ENCODE results near the gene FSCN2. TPM values are rescaled to one million over a fixed set of nuclear protein-coding genes. Genes with fewer than 3 reads are reported as not detected.

The FSCN2 gene
- total RNA-seq, 1 experiment from 2014 or later, result 0.63 TPM

GRCh38 chr17:81494626-81495377 is 33.4 kb upstream of the FSCN2 start:
- H2AFZ ChIP-seq (ENCODE audit: low read length), result 0 out of 2 replicates have a peak overlapping the region, but pooled peaks have one; percentile 72
- no peaks in the 10 kb centered on the region for H4K20me1 ChIP-seq (ENCODE audit: insufficient read depth, low read depth, low read length)
- H3K9me3 ChIP-seq (ENCODE audit: low read length), result no peaks in the 10 kb centered on the region
- no peak overlapping the region for H3K27ac ChIP-seq (ENCODE audit: low read length)
- peak; percentile 73 for DNase-seq
- H3K79me2 ChIP-seq (ENCODE audit: low read length), result no peaks in the 10 kb centered on the region
- H3K4me1 ChIP-seq (ENCODE audit: low read length), result peaks cover 5% of the 10 kb centered on the region
- H3K27me3 ChIP-seq (ENCODE audit: low read length), result no peaks in the 10 kb centered on the region
- peak overlapping the region; percentile 10; the same call in 1 of the 2 replicates for H3K4me3 ChIP-seq (ENCODE audit: low read length)
- H3K9me2 ChIP-seq (replicated peaks; ENCODE audit: insufficient read depth, low read length), result no peaks in the 10 kb centered on the region
- H3K4me2 ChIP-seq (ENCODE audit: low read depth, low read length, poor library complexity, severe bottlenecking), result peak overlapping the region; percentile 43
- H3K36me3 ChIP-seq (ENCODE audit: insufficient read depth, low read length), result no peaks in the 10 kb centered on the region
- H3K9ac ChIP-seq (ENCODE audit: low read length), result 0 out of 2 replicates have a peak overlapping the region, but pooled peaks have one; percentile 29

GRCh38 chr17:81498953-81499600 is 29.1 kb upstream of the FSCN2 start:
- Histone ChIP-seq H3K9me3 (ENCODE audit: low read length) (no peaks in the 10 kb centered on the region), H3K79me2 (ENCODE audit: low read length) (no peaks in the 10 kb centered on the region), H3K4me2 (ENCODE audit: low read depth, low read length, poor library complexity, severe bottlenecking) (no peak overlapping the region), H3K9me2 (replicated peaks; ENCODE audit: insufficient read depth, low read length) (no peaks in the 10 kb centered on the region), H2AFZ (ENCODE audit: low read length) (no peak overlapping the region), H3K9ac (ENCODE audit: low read length) (no peak overlapping the region), H3K4me1 (ENCODE audit: low read length) (peaks cover 5% of the 10 kb centered on the region), H3K36me3 (ENCODE audit: insufficient read depth, low read length) (no peaks in the 10 kb centered on the region), H3K27me3 (ENCODE audit: low read length) (no peaks in the 10 kb centered on the region), H3K4me3 (ENCODE audit: low read length) (no peak overlapping the region), H3K27ac (ENCODE audit: low read length) (no peak overlapping the region), H4K20me1 (ENCODE audit: insufficient read depth, low read depth, low read length) (no peaks in the 10 kb centered on the region)
- no peak for DNase-seq

GRCh38 chr17:81499601-81499970 is 28.6 kb upstream of the FSCN2 start:
- no peak overlapping the region for H3K4me2 ChIP-seq (ENCODE audit: low read depth, low read length, poor library complexity, severe bottlenecking)
- no peak for DNase-seq
- no peak overlapping the region for H3K27ac ChIP-seq (ENCODE audit: low read length)
- H3K27me3 ChIP-seq (ENCODE audit: low read length), result no peaks in the 10 kb centered on the region
- no peak overlapping the region for H2AFZ ChIP-seq (ENCODE audit: low read length)
- no peaks in the 10 kb centered on the region for H3K9me2 ChIP-seq (replicated peaks; ENCODE audit: insufficient read depth, low read length)
- no peak overlapping the region for H3K9ac ChIP-seq (ENCODE audit: low read length)
- H3K79me2 ChIP-seq (ENCODE audit: low read length), result no peaks in the 10 kb centered on the region
- no peaks in the 10 kb centered on the region for H4K20me1 ChIP-seq (ENCODE audit: insufficient read depth, low read depth, low read length)
- H3K9me3 ChIP-seq (ENCODE audit: low read length), result no peaks in the 10 kb centered on the region
- no peak overlapping the region for H3K4me3 ChIP-seq (ENCODE audit: low read length)
- peaks cover 5% of the 10 kb centered on the region for H3K4me1 ChIP-seq (ENCODE audit: low read length)
- H3K36me3 ChIP-seq (ENCODE audit: insufficient read depth, low read length), result no peaks in the 10 kb centered on the region

- no peaks in the 10 kb centered on the region for H3K36me3 ChIP-seq (ENCODE audit: insufficient read depth, low read length)
- H3K4me2 ChIP-seq (ENCODE audit: low read depth, low read length, poor library complexity, severe bottlenecking), result no peak overlapping the region
- H3K27ac ChIP-seq (ENCODE audit: low read length), result no peak overlapping the region
- H3K9me3 ChIP-seq (ENCODE audit: low read length), result no peaks in the 10 kb centered on the region
- H3K27me3 ChIP-seq (ENCODE audit: low read length), result no peaks in the 10 kb centered on the region
- H3K4me3 ChIP-seq (ENCODE audit: low read length), result no peak overlapping the region
- no peak for DNase-seq
- H2AFZ ChIP-seq (ENCODE audit: low read length), result no peak overlapping the region
- H3K9me2 ChIP-seq (replicated peaks; ENCODE audit: insufficient read depth, low read length), result no peaks in the 10 kb centered on the region
- H3K4me1 ChIP-seq (ENCODE audit: low read length), result peaks cover under 1% of the 10 kb centered on the region
- H3K9ac ChIP-seq (ENCODE audit: low read length), result no peak overlapping the region
- no peaks in the 10 kb centered on the region for H4K20me1 ChIP-seq (ENCODE audit: insufficient read depth, low read depth, low read length)
- H3K79me2 ChIP-seq (ENCODE audit: low read length), result no peaks in the 10 kb centered on the region
Observed at GRCh38 chr17:81500047-81500446, 28.1 kb upstream of the FSCN2 start.

GRCh38 chr17:81502471-81503017 is 25.6 kb upstream of the FSCN2 start:
- Histone ChIP-seq H3K4me2 (ENCODE audit: low read depth, low read length, poor library complexity, severe bottlenecking) (no peak overlapping the region), H3K27me3 (ENCODE audit: low read length) (no peaks in the 10 kb centered on the region), H3K9ac (ENCODE audit: low read length) (no peak overlapping the region), H3K36me3 (ENCODE audit: insufficient read depth, low read length) (no peaks in the 10 kb centered on the region), H3K79me2 (ENCODE audit: low read length) (no peaks in the 10 kb centered on the region), H3K9me3 (ENCODE audit: low read length) (no peaks in the 10 kb centered on the region), H3K4me1 (ENCODE audit: low read length) (no peaks in the 10 kb centered on the region), H3K27ac (ENCODE audit: low read length) (no peak overlapping the region), H4K20me1 (ENCODE audit: insufficient read depth, low read depth, low read length) (no peaks in the 10 kb centered on the region), H2AFZ (ENCODE audit: low read length) (no peak overlapping the region), H3K4me3 (ENCODE audit: low read length) (no peak overlapping the region), H3K9me2 (replicated peaks; ENCODE audit: insufficient read depth, low read length) (no peaks in the 10 kb centered on the region)
- DNase-seq, result no peak

GRCh38 chr17:81503619-81504018 is 24.6 kb upstream of the FSCN2 start:
- Histone ChIP-seq H3K79me2 (ENCODE audit: low read length) (no peaks in the 10 kb centered on the region), H2AFZ (ENCODE audit: low read length) (no peak overlapping the region), H3K4me1 (ENCODE audit: low read length) (no peaks in the 10 kb centered on the region), H3K9ac (ENCODE audit: low read length) (no peak overlapping the region), H4K20me1 (ENCODE audit: insufficient read depth, low read depth, low read length) (no peaks in the 10 kb centered on the region), H3K4me2 (ENCODE audit: low read depth, low read length, poor library complexity, severe bottlenecking) (no peak overlapping the region), H3K9me3 (ENCODE audit: low read length) (no peaks in the 10 kb centered on the region), H3K9me2 (replicated peaks; ENCODE audit: insufficient read depth, low read length) (no peaks in the 10 kb centered on the region), H3K27ac (ENCODE audit: low read length) (no peak overlapping the region), H3K36me3 (ENCODE audit: insufficient read depth, low read length) (no peaks in the 10 kb centered on the region), H3K27me3 (ENCODE audit: low read length) (no peaks in the 10 kb centered on the region), H3K4me3 (ENCODE audit: low read length) (no peak overlapping the region)
- no peak for DNase-seq

- Histone ChIP-seq H2AFZ (ENCODE audit: low read length) (no peak overlapping the region), H3K4me2 (ENCODE audit: low read depth, low read length, poor library complexity, severe bottlenecking) (no peak overlapping the region), H3K9ac (ENCODE audit: low read length) (no peak overlapping the region), H3K9me2 (replicated peaks; ENCODE audit: insufficient read depth, low read length) (no peaks in the 10 kb centered on the region), H3K9me3 (ENCODE audit: low read length) (no peaks in the 10 kb centered on the region), H3K27ac (ENCODE audit: low read length) (no peak overlapping the region), H3K27me3 (ENCODE audit: low read length) (no peaks in the 10 kb centered on the region), H3K79me2 (ENCODE audit: low read length) (peaks cover 11% of the 10 kb centered on the region), H3K4me3 (ENCODE audit: low read length) (no peak overlapping the region), H3K36me3 (ENCODE audit: insufficient read depth, low read length) (peaks cover 27% of the 10 kb centered on the region), H4K20me1 (ENCODE audit: insufficient read depth, low read depth, low read length) (peaks cover 24% of the 10 kb centered on the region), H3K4me1 (ENCODE audit: low read length) (peaks cover 26% of the 10 kb centered on the region)
- peak; percentile 81 for DNase-seq
Observed at GRCh38 chr17:81508639-81509206, 19.5 kb upstream of the FSCN2 start.

Measured in Karpas-422 (cell line).